Activated CD4-positive, CD25-positive, alpha-beta regulatory T cell (primary cell): ENCODE data around the gene ABCG2.
"Not testable (repeated sequence)": the region's sequence is repeated elsewhere in the genome, so short reads cannot be mapped to it uniquely, and the experiment has no call there.

ENCODE experiments used
- DNase-seq, 4 experiments: peaks; one replicate each; lab custom pipeline; 2025; lab: John Stamatoyannopoulos, UW

The ABCG2 gene

DNA sequence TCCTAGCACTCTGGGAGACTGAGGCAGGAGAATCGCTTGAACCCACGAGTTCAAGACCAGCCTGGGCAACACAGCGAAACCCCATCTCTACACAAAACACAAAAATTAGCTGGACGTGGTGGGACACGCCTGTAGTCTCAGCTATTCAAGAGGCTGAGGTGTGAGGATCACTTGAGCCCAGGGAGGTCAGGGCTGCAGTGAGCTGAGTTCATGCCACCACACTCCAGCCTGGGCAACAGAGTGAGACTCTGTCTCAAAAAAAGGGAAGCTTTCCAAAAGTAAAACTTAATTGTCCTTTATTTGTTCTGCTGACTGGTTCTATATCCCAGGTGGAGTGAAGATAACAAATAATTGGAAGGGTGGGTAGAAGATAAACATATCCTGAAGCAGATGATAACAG, 45.6 kb downstream of the ABCG2 start:
- no peak for DNase-seq

DNA sequence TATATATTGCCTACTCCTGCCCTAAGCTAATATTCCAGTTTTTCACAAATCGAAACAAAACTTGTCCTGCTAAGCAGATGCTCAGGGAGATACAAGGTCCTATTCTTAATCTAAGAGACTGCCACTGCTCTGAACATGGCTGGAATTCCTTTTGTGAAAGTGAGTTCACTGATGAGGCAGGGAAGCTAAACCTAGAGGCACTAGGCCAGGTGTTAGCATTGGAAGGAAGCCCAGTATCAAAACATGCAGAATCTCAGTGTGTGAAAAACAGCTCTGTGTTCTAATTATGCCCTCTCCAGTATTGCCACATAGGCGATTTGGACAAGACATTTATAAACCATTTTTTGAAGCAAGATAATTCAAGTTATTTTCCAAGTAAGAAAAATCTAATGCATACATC, 47.6 kb downstream of the ABCG2 start:
- DNase-seq: no peak

DNA sequence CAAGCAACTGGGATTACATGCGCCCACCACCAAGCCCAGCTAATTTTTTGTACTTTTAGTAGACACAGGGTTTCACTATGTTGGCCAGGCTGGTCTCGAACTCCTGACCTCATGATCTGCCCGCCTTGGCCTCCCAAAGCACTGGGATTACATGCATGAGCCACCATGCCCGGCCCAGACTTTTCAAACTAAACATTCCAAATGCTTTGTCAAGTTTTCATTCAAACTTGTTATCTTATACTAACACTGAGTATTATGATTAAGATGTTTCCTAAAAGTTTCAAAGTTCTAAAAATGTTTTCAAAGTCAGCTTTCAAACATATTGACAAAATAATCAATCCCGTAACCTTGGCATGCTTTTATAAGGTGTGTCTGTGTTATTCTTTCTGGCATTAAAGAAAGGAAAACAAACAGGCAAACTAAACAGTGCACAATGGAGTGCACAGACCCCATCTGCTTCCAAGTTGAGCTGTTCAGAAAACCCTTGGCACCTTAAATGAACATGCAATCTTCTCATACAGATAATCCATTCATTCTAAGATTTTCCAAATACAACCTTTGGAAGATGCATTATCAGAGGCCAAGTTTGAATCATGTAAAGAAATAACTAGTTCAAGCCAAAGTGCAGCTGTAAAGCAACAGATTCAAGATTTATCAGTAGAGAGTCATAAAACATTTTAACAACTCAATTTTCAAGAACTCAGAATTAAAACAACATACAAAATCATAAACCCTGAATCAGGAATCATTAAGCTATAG, 49.1 kb downstream of the ABCG2 start:
- DNase-seq: no peak

DNA sequence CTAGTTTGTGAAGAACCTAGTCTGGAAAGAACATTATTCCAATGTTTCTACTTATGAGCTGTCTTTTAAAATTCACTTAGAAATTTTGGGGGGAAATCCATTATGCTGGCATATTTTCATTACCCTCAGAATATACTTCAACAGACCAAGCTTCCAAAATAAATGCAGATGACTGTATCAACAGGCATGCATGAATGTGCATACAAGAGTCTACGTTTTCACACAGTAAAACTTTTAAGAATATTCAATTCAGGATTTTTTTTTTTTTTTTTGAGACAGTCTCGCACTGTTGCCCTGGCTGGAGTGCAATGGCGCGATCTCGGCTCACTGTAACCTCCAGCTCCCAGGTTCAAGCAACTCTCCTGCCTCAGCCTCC, 49.7 kb downstream of the ABCG2 start:
- DNase-seq: no peak

DNA sequence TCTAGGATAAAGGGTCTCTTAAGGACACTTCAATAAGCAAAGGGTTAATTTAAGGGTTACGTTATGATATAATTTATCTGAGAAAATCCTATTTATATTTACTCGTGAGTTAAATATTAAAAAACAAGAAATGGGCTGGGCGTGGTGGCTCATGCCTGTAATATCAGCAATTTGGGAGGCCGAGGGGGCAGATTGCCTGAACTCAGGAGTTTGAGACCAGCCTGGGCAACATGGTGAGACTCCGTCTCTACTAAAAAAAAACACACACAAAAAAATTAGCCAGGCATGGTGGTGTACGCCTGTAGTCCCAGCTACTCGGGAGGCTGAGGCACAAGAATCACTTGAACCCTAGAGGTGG, 50.4 kb downstream of the ABCG2 start:
- not testable (repeated sequence) for DNase-seq

DNA sequence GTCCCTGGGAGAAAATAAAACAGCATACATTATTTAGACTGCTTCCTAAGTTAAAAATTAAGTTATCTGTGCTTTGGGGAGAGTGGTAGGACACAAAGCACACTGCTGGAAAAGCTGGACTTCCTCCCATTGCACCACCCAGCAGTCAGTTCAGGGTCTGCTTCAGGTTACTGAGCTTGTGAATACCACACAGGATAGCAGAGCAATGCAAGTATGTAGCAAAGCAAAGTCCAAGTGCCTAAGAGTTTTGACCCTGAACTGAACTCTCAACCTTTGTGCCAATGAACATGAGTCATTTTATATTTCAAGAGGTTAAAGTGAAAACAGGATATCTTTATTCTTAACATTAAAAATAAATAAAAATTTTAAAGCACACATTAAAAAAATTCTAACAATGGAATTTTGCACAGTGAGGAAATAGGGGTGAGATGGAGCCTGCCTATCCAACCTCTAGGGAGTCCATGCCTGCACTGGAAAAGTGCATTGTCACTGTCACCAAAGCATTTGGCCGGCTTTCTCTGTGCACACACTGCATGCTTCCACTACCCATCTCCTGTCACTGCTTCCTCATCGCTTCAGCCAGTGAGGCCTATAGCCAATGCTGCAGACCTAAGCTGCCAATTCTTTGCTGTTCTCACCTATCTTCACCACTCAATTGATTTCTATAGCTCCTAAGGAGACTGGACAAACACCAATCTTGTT, 50.9 kb downstream of the ABCG2 start:
- no peak for DNase-seq

DNA sequence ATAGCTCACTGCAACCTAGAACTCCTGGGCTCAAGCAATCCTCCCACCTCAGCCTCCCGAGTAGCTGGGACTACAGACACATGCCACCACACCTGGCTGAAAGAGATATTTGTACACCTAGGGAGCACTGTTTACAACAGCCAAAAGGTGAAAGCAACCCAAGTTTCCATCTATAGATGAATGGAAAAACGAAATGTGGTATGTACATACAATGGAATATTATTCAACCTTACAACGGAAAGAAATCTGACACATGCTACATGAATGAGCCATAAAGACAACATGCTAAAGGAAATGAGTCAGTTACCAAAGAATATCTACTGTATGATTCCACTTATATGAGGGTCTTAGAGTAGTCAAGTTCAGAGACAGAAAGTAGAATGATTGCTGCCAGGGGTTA, 52.2 kb downstream of the ABCG2 start:
- DNase-seq: no peak

DNA sequence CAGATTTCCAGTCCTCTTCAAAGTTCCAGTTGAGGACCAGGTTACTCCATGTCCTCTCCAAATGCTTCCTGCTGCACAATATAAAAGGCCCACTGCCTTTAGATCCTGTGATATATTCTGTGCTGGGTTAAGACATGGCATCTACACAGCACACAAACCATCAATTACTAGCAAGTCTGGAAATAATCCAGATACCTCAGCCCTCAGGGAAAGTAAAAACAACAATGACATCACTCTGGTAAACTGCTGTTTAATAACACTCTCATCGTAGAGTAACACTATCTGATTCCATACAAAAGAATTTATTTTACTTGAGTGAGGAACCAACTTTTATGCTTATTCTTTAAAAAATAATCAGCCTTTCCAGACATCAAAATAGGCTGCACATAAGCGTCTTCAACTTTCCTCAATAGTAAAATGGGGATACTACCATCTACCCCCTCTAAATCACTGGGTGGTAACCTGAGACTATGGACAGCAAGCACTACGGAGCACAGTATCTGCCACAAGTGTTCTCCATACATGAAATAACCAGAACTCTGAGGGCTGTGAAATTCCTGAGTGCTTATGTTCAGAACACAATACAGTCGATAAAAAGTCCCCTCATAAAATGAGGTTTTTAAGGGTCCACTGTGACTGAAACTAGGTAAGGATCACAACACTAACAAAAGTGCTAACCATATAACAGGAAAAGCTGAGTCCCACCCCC, 53.4 kb downstream of the ABCG2 start:
- DNase-seq: no peak

DNA sequence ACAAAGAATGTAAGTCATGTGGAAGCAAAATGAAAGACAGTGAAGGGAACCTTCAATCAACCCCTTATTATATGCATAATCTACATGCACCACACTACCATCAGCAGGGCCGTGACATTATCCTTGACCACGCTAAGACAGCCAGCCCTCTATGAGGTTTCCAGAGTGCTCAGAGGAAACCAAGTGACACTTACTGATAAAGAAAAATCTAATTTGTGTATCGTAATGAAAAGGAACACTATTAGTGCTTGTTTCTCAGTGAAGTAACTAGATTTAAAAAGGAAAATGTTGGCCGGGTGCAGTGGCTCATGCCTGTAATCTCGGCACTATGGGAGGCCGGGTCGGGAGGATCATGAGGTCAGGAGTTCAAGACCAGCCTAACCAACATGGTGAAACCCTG, 56.4 kb downstream of the ABCG2 start:
- no peak for DNase-seq

DNA sequence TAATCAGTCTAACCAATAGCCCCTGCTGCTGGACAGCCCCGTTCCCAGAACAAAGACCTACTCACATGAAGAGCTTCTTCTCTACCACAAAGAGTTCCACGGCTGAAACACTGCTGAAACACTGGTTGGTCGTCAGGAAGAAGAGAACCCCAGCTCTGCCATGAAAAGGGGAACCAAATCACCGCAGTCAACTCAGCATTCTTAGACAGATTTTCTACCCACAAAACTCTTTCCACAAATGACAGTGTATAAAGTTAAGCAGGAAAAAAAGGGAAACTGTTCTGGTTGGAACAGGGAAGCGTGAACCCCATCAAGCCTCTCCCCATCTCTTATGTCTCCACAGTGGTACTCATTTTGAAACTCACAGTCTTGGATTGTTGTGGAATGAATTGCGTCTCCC, 57.3 kb downstream of the ABCG2 start:
- DNase-seq: no peak

DNA sequence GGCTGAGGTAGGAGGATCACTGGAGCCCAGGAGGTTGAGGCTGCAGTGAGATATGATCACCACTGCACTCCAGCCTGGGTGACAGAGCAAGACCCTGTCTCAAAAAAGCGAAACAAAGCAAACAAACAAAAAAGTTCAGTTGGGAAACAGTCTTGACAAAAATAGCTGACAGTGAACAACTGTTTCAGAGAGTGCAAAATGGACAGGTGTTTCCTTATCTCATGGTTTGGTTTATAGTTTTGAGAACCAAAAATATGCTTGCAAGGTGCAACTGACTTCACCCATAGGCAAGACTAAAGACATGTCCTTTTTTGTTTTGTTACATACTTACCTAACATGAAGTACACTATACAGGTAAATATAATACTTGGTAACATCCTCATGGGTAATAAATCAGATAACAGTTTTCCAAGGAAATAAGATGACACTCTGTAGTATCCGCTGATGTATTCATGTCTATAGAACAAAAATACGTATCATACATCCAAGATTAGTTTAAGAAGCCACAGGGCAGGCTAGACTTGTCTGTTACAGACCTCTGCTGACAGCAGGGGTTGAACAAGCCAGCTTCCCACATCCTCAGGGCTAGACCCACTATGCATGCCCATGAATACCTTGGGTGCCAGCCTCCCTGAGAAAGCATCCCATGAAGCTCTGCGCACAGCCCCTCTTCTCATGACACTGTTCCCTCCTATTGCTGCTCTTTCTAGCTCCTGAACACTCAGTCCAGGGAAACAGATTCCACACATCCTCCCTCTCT, 59.3 kb downstream of the ABCG2 start:
- DNase-seq: no peak

DNA sequence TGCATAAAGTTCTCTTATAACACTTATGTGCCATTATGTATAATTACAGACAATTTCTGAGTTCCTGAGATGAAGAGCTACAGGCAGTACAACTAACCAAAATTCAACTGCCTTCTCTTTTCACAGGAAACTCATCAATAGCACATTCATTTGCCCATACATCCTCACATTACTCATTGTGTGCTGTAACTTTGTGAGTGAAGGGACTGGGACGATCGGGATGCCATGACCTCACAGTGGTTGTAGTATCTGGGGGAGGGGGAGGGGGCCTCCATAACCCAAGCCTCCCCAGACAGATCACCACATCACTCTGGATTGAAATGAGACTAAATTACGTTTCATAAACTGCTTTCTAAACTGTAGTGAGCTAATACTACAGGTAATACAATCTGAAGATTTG, 60.7 kb downstream of the ABCG2 start:
- DNase-seq: no peak

DNA sequence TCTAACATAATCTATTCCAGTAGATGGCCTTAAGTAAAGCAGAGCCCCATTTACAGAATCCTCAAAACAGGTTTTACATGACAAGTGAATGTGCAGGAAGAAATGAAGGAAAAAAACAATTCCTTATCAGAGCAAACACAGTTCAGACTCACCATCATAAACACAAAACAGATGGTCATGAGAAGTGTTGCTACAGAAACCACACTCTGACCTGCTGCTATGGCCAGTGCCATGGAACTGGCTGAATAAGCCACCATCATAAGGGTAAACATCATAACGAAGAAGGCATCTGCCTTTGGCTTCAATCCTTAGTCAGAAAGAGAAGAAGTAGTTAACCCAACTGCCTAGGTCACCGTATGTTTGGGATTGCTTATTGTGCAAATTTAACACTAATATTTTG, 61.1 kb downstream of the ABCG2 start:
- DNase-seq: no peak

DNA sequence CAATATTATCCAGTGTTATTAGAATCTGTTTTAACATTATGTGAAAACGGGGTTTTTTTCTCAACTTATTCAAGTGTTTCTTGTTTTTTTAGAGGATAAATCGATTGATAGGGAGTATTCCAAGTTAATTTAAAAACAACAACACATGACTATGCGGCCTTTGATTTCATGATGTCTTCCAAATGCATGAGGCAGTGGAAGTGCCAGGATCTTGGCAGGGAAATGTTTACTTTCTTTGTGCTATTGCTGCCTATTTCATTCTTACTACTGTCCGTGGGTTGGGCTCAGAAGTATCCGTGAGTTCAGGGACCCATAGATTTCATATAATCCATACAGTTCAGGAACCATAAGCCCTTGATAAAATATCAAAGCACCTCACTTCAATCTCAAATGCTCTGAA, 64.6 kb downstream of the ABCG2 start:
- no peak for DNase-seq

DNA sequence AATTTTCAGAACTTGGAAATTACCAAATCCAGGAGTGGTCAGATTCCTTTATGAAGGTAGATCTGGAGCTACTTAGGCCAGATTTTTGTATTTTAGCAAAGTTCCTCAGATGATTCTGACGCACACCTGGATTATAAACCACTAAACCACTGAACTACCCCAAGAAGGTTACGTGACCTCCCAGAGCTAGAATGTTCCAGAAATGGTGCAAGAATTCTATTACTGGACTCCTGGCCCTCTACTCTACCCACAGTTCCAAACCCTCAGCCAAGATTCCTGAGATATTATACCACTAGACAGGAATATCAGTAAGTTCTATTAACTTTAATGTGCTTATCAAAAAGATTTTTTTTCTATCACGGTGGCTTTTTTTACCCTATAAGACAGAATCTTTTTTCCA, 67.1 kb downstream of the ABCG2 start:
- DNase-seq: no peak

DNA sequence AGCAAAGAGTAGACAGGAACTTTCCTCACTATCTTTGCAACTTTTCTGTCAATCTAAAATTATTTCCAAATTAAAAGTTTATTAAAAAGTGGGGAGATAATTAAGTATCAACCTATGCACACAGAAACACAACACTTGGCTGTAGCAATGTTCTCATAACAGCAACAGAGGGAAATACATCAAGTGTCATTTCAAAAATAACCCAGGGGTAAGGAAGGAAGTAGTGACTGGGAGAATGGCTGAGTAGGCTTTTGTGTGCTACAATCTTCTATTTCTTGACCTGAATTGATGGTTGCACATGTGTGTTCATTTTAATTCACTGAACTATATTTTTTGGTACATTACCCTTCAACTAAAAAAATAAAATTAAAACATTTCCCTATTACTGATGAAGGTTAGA, 67.5 kb downstream of the ABCG2 start:
- no peak for DNase-seq

DNA sequence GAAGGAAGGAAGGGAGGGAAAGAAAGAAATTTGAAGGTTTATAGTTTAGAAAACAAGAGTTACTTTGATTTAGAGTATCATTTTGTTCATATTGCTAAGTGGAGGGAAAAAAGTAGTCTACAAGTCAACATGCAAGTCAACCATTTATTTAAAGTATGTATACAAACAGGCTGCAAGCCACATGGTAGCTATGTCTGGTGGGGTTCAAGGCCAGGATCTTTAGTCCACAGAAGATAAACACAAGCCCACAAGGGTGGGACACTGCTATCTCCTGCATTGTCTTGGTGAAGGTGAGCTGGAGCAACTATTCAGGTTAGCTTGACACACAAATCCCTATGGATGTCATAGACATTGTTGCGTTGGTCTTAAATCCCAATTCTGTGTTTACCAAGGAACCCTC, 71.4 kb downstream of the ABCG2 start:
- DNase-seq: no peak

DNA sequence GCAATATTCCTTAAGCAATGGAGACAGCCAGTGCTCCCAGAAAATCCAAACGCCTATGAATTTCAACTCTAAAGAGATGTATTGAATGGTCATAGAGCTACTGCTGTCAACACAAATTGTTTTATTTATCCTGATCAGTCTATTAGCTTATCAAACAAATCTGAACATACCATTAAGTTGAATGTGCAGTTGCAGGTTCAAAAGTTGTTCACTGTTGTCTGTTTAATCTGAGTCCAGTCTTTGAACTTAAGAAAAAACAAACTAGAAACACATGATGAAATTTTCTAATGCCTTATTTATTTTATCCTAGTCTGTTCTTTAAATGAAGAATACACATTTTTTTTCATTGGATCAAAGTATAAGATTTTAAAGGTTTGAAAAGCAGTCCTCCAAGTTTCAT, 77.8 kb downstream of the ABCG2 start:
- DNase-seq: no peak

DNA sequence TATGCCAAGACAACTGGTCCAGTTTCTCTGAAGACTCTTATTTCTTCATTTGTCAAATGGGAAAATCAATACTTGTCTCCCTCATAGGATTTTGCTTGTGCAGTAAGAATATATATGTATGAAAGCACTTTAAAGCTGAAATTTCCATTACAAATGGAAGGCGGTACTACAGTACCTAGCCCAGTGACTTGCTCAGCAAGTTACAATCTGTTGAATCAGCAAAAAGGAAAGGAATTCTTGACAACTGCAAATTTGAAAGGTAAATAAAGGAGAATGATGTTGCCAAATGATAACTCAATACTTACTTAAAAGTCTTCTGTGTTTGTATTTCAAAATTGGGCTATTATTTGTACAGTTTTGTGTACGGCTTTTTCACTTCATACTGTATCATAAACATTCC, 79.9 kb downstream of the ABCG2 start:
- DNase-seq: no peak

DNA sequence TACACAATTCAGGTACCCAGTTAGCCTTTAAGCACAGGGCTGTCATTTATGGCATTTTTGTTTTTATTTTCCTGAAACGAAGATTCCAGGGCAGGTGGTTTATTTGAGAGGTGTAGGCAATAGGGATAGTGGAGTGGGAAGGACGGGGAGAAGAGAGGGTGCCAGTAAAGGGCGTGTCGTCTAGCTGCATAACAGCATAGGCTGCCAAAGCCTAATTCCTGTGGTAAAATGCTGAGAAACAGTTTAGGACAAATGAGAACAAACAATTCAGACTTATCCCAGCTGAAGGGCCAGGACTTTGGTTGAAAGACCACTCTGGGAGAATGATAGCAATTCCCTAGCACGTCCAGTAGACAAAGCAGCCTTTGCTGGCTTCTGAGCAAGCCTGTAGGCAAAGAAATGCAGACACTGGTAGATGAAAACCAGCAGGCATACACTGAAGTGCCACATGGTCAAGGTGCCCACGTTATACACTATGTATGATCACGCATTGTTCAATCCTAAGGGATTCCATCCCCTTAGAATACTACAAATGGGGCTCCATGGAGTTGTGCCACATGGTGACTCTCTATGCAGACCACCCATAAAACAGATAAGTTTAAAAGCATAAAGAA, 80.4 kb downstream of the ABCG2 start:
- DNase-seq: no peak

DNA sequence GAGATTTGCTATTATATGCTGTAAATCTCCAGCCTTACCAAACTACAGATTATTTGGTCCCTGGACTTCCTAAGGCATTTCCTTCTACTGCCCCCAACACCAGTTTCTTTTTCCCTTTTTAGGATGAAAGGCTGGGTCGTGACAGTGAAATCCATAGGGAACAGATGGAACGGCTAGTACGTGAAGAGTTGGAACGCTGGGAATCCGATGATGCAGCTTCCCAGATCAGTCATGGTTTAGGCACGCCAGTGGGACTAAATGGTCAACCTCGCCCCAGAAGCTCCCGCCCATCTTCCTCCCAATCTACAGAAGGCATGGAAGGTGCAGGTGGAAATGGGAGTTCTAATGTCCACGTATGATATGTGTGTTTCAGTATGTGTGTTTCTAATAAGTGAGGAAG, 83.1 kb downstream of the ABCG2 start:
- no peak for DNase-seq

DNA sequence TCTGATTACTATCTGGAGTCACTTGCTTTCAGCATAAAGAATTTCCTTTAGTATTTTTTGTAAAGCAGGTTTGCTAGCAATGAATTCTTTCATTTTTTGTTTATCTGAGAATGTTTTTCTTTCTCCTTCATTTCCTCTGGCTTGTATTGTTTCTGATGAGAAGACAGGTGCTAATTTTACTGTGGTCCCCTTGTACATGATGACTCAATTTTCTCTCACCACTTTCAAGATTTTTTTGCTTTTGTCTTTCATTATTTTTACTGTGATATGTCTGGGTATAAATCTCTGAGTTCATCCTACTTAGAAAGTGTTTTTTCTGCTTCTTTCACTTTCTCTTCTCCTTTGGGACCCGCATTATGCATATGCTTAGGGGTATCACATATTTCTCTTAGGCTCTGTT, 88.4 kb downstream of the ABCG2 start:
- DNase-seq: no peak
